AG04449 (cell line): ENCODE data around the gene RGS6.

Source experiments
- CTCF ChIA-PET: fragments of 350-600 bp; formaldehyde crosslinking; extraction: SDS; loops from one replicate; lab custom pipeline; 2021; ENCODE audit warnings: antibody characterized with exemption; lab: Yijun Ruan, JAX
- POLR2A ChIA-PET: fragments of 400-600, 350-600 bp; formaldehyde crosslinking; extraction: SDS; loops from one replicate; lab custom pipeline; 2020; ENCODE audit warnings: antibody characterized with exemption, inconsistent platforms; lab: Yijun Ruan, JAX
- DNase-seq: peaks from one replicate; pipeline ENCODE4 v3.0.0-alpha.2; 2010; ENCODE audit warnings: low read depth, low spot score
- H3K4me3 ChIP-seq: 2 replicates; pipeline ENCODE4 v1.5.1; 2011; ENCODE audit warnings: low read depth, mild to moderate bottlenecking, control low read depth, low read length
- CTCF ChIP-seq: IDR thresholded peaks from one replicate; pipeline ENCODE4 v1.5.1; 2011; ENCODE audit warnings: mild to moderate bottlenecking, moderate library complexity, low read length, control low read depth, inconsistent platforms; ENCODE audit not compliant: insufficient read depth; ENCODE audit errors: missing control alignments

The RGS6 gene

GRCh38 chr14:72614365-72614764 lies 682.1 kb downstream of the RGS6 start:
- CTCF ChIA-PET, result interaction anchor here (1.8 kb wide), 1 partner anchor 10 kb away, joined by 4 read pairs; no protein-coding TSS in a partner anchor
- no peak overlapping the region for H3K4me3 ChIP-seq
- no peak for TF ChIP-seq CTCF
- no peak for DNase-seq
- POLR2A ChIA-PET, result no interaction called here

GRCh38 chr14:72614891-72615415 lies 682.7 kb downstream of the RGS6 start:
- H3K4me3 ChIP-seq, result no peak overlapping the region
- no peak for DNase-seq
- ChIA-PET CTCF (interaction anchor here (1.8 kb wide), 1 partner anchor 9 kb away, joined by 4 read pairs; no protein-coding TSS in a partner anchor), POLR2A (no interaction called here)
- no peak for TF ChIP-seq CTCF

GRCh38 chr14:72615451-72616121 lies 683.4 kb downstream of the RGS6 start:
- ChIA-PET CTCF (interaction anchor here (1.8 kb wide), 1 partner anchor 9 kb away, joined by 4 read pairs; no protein-coding TSS in a partner anchor), POLR2A (no interaction called here)
- DNase-seq, result no peak
- H3K4me3 ChIP-seq, result no peak overlapping the region
- no peak for TF ChIP-seq CTCF
